Calu3 (cell line): Measurements from ENCODE around the gene TRAF2. TPM values are rescaled to one million over a fixed set of nuclear protein-coding genes. Genes with fewer than 3 reads are reported as not detected.

Experiments used
- BruUV-seq: library from RNA; stranded (reverse); fragments of 400-500 nt; replicated peaks from 2 replicates; lab custom pipeline; 2021; lab: Mats Ljungman, UMichigan
- CTCF ChIA-PET: fragments of 300-600 bp; sonication (Branson Sonifier 250); formaldehyde crosslinking; loops from one replicate; lab custom pipeline; 2022; ENCODE audit warnings: antibody characterized with exemption; lab: Charles Lee
- DNase-seq: peaks from one replicate; pipeline ENCODE4 v3.0.0; 2022
- H3K27ac Mint-ChIP-seq: one replicate; pipeline ENCODE4 v1.8.0; 2022; ENCODE audit warnings: mixed read lengths; ENCODE audit not compliant: unreplicated experiment
- H3K27me3 Mint-ChIP-seq: one replicate; pipeline ENCODE4 v1.8.0; 2022; ENCODE audit warnings: mixed read lengths; ENCODE audit not compliant: unreplicated experiment
- H3K36me3 Mint-ChIP-seq: one replicate; pipeline ENCODE4 v1.8.0; 2022; ENCODE audit warnings: mild to moderate bottlenecking, moderate library complexity, mixed read lengths; ENCODE audit not compliant: insufficient read depth, unreplicated experiment
- H3K4me1 Mint-ChIP-seq: one replicate; pipeline ENCODE4 v1.8.0; 2022; ENCODE audit warnings: mild to moderate bottlenecking, low read depth, mixed read lengths; ENCODE audit not compliant: unreplicated experiment
- H3K4me3 Mint-ChIP-seq: one replicate; pipeline ENCODE4 v1.8.0; 2022; ENCODE audit warnings: mild to moderate bottlenecking, low read depth, moderate library complexity, mixed read lengths; ENCODE audit not compliant: unreplicated experiment
- H3K9me3 Mint-ChIP-seq: one replicate; pipeline ENCODE4 v1.8.0; 2022; ENCODE audit warnings: low read depth, mixed read lengths; ENCODE audit not compliant: unreplicated experiment
- intact Hi-C: fragments of 100-400 bp; cut with micrococcal nuclease; formaldehyde crosslinking; loops from one replicate; pipeline ENCODE4 v1.10.0; 2022; ENCODE audit not compliant: unreplicated experiment
- total RNA-seq: library from RNA; stranded (reverse); gene quantifications from 2 replicates; pipeline ENCODE4 v1.2.3, GENCODE V29; 2022
- TF ChIP-seq, protein P1 (sequence below): fragments of 200-600 bp; IDR thresholded peaks from one replicate; pipeline ENCODE4 v1.8.0; 2022; ENCODE audit warnings: antibody characterized with exemption; ENCODE audit not compliant: unreplicated experiment

The TRAF2 gene
- total RNA-seq, 1 experiment from 2014 or later: 50.5 TPM

DNA sequence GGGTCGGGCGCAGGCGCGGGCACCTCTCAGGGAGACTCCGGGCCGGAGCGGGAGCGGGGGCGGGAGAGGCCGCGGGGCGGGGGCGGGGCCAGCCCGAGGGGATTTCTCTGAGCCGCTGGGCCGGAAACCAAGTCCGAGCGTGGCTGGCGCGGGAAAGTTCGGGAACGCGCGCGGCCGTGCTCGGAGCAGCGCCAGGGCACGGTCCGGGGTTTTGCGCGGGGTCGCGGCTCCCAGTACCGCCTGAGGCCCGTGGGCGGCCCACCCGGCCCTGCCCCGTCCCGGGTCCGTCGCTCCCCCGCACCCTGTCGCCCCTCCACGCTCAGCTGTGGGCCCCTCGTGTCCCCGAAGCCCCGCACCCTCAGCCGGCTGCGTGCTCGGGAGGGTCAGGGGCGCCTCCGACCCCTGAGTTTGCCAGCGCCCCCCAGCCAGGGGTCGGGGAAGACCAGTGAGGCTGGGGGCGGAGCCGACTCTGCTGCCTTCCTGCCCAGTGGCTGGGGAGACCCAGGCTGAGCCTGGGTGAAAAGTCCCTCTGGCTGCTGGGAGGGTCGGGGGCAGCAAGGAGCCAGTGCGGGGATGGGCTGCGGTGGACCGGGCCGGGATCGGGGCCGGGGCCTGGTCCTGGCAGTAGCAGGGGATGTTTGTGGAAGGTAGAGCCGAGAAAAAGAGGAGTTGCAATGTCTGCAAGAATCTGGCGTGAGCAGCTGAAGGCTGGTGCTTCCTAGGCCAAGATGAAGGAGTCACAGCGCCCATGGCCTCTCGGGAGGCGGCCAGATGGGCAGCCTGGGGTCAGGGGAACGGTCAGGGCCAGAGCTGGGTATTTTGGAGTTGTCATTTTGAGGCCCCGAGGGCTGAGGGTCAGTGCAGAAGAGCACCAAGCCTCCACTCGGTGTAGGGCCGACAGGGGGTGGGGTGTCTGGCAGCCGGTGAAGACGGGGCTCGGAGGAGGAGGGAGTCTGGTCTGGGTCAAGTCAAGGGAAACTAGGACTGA is 588 bp downstream of the TRAF2 start:
- intact Hi-C loops: loop anchor here (2.0 kb wide), 1 partner anchor 14 kb away; no protein-coding TSS in a partner anchor
- Mint-ChIP-seq H3K27me3 (no peaks in the 10 kb centered on the region), H3K4me1 (no peaks in the 10 kb centered on the region), H3K27ac (peak overlapping the region; percentile 66), H3K36me3 (peaks cover 53% of the 10 kb centered on the region), H3K4me3 (peak overlapping the region; percentile 86), H3K9me3 (no peaks in the 10 kb centered on the region)
- peak; percentile 17 for DNase-seq
- TF ChIP-seq, protein P1, sequence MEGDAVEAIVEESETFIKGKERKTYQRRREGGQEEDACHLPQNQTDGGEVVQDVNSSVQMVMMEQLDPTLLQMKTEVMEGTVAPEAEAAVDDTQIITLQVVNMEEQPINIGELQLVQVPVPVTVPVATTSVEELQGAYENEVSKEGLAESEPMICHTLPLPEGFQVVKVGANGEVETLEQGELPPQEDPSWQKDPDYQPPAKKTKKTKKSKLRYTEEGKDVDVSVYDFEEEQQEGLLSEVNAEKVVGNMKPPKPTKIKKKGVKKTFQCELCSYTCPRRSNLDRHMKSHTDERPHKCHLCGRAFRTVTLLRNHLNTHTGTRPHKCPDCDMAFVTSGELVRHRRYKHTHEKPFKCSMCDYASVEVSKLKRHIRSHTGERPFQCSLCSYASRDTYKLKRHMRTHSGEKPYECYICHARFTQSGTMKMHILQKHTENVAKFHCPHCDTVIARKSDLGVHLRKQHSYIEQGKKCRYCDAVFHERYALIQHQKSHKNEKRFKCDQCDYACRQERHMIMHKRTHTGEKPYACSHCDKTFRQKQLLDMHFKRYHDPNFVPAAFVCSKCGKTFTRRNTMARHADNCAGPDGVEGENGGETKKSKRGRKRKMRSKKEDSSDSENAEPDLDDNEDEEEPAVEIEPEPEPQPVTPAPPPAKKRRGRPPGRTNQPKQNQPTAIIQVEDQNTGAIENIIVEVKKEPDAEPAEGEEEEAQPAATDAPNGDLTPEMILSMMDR: no peak
- CTCF ChIA-PET: interaction anchor here (0.6 to 1.3 kb wide), 2 partner anchors 15 kb away, joined by 5 to 11 read pairs; no protein-coding TSS in a partner anchor
- BruUV-seq: no TSS peak

- intact Hi-C loops: no loop called here
- TF ChIP-seq, protein P1: no peak
- CTCF ChIA-PET: no interaction called here
- H3K9me3 Mint-ChIP-seq: no peaks in the 10 kb centered on the region
- BruUV-seq: no TSS peak
- H3K27ac Mint-ChIP-seq: no peak overlapping the region
- no peak for DNase-seq
- H3K36me3 Mint-ChIP-seq: peaks cover 43% of the 10 kb centered on the region
- H3K4me1 Mint-ChIP-seq: no peaks in the 10 kb centered on the region
- no peaks in the 10 kb centered on the region for H3K27me3 Mint-ChIP-seq
- no peak overlapping the region for H3K4me3 Mint-ChIP-seq
Observed at GRCh38 chr9:136888454-136888853, 2.1 kb downstream of the TRAF2 start.

- CTCF ChIA-PET: no interaction called here
- H3K9me3 Mint-ChIP-seq: no peaks in the 10 kb centered on the region
Observed at GRCh38 chr9:136889858-136890257, 3.5 kb downstream of the TRAF2 start.

DNA sequence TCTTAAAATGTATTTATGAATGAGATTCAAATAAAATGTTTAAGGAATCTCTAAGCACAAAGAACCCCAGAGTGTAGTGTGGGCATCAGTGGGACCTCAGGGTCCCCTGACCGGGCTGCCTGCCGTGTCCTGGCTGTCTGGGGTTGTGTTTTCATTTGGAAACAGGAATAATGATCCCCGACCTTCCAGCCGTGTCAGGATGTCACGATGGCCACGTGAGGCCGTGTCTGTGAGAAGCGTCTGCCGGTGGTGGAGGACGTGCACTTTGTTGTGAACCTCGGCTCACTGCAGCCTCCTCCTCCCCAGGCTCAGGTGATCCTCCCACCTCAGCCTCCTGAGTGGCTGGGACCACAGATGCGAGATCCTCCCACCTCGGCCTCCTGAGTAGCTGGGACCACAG is 4.3 kb downstream of the TRAF2 start:
- CTCF ChIA-PET: no interaction called here
- intact Hi-C loops: no loop called here
- BruUV-seq: no TSS peak
- Mint-ChIP-seq H3K4me1 (peaks cover 12% of the 10 kb centered on the region), H3K27me3 (no peaks in the 10 kb centered on the region), H3K27ac (no peak overlapping the region), H3K4me3 (no peak overlapping the region), H3K36me3 (peaks cover 39% of the 10 kb centered on the region), H3K9me3 (no peaks in the 10 kb centered on the region)
- TF ChIP-seq, protein P1: no peak
- DNase-seq: no peak

More at GRCh38 chr9:136889858-136890257, 3.5 kb downstream of the TRAF2 start:
- Mint-ChIP-seq H3K4me1 (peaks cover 10% of the 10 kb centered on the region), H3K27me3 (no peaks in the 10 kb centered on the region), H3K27ac (no peak overlapping the region), H3K4me3 (no peak overlapping the region), H3K36me3 (peaks cover 46% of the 10 kb centered on the region)
- intact Hi-C loops: no loop called here
- TF ChIP-seq, protein P1: no peak
- BruUV-seq: no TSS peak
- DNase-seq: no peak
